Measurements from ENCODE around the gene PCDHA13.
A peak's percentile ranks its signal among the peaks of the same experiment; 100 is the strongest.
"Not testable (repeated sequence)": the region's sequence is repeated elsewhere in the genome, so short reads cannot be mapped to it uniquely, and the experiment has no call there.

The PCDHA13 gene

GRCh38 chr5:140869555-140869886 is 12.4 kb upstream of the PCDHA13 start:
- no peak for DNase-seq

- no peak for DNase-seq
Observed at GRCh38 chr5:140870221-140871201, 11.4 kb upstream of the PCDHA13 start.

- DNase-seq: no peak
Observed at GRCh38 chr5:140875085-140876065, 6.5 kb upstream of the PCDHA13 start, which contains the start of gene PCDHA12. Gene PCDHA12 (plus strand): TSS chr5:140875308. CDS start chr5:140875473, 165 bp downstream.

GRCh38 chr5:140876541-140877261 is 5.2 kb upstream of the PCDHA13 start:
- DNase-seq: not testable (repeated sequence)

- no peak for DNase-seq
Observed at GRCh38 chr5:140877262-140877581, 4.7 kb upstream of the PCDHA13 start.

- no peak for DNase-seq
Observed at GRCh38 chr5:140882591-140882899, 621 bp downstream of the PCDHA13 start.

- no peak for DNase-seq
Observed at GRCh38 chr5:140883373-140883772, 1.4 kb downstream of the PCDHA13 start.

- no peak for DNase-seq
Observed at GRCh38 chr5:140883927-140884697, 2.2 kb downstream of the PCDHA13 start.

- DNase-seq: no peak
Observed at GRCh38 chr5:140916325-140916724, 34.4 kb downstream of the PCDHA13 start.

- no peak for DNase-seq
Observed at GRCh38 chr5:140923601-140924000, 41.7 kb downstream of the PCDHA13 start.

GRCh38 chr5:140925806-140926442 is 44.0 kb downstream of the PCDHA13 start, which contains the start of gene PCDHAC1:
Gene PCDHAC1 (plus strand): TSS chr5:140926299. CDS start chr5:140926893, 594 bp downstream.
- no peak for DNase-seq

GRCh38 chr5:140926443-140927227 is 44.7 kb downstream of the PCDHA13 start:
- DNase-seq: peak in 2 of 6 experiments; percentile 0 to 3

- DNase-seq: no peak
Observed at GRCh38 chr5:140927228-140927573, 45.3 kb downstream of the PCDHA13 start.

Measured in stimulated activated naive CD4-positive, alpha-beta T cell (primary cell).